Neural cell (in vitro differentiated cells): ENCODE data around the gene KBTBD13. TPM values are rescaled to one million over a fixed set of nuclear protein-coding genes. Genes with fewer than 3 reads are reported as not detected.

Source experiments
- H2AFZ ChIP-seq: fragments of 200-600, 300-800 bp; sonication (generic), shearing (Covaris generic); 2 replicates; pipeline ENCODE4 v1.6.0; 2014; ENCODE audit warnings: low read depth, mild to moderate bottlenecking, antibody characterized with exemption, low read length, moderate library complexity
- H3F3A ChIP-seq: fragments of 200-600 bp; shearing (Covaris generic); 2 replicates; pipeline ENCODE4 v1.6.1; 2016; ENCODE audit warnings: mild to moderate bottlenecking, moderate library complexity, mixed read lengths, antibody characterized with exemption, low read length; ENCODE audit not compliant: insufficient read depth, poor library complexity, severe bottlenecking
- H3K27ac ChIP-seq: fragments of 200-600, 300-800 bp; sonication (generic), shearing (Covaris generic); 2 replicates; pipeline ENCODE4 v1.5.1; 2014; ENCODE audit warnings: mild to moderate bottlenecking, low read length, moderate library complexity
- H3K27me3 ChIP-seq: fragments of 300-800, 200-600 bp; sonication (generic), shearing (Covaris generic); 2 replicates; pipeline ENCODE4 v1.6.0; 2014; ENCODE audit warnings: mild to moderate bottlenecking, low read depth, low read length, moderate library complexity; ENCODE audit not compliant: insufficient read depth
- H3K36me3 ChIP-seq: fragments of 300-800, 200-600 bp; sonication (generic), shearing (Covaris generic); 2 replicates; pipeline ENCODE4 v1.5.1; 2014; ENCODE audit warnings: mild to moderate bottlenecking, antibody characterized with exemption, low read length, moderate library complexity; ENCODE audit not compliant: insufficient read depth
- H3K4me2 ChIP-seq: fragments of 300-800, 200-600 bp; sonication (generic), shearing (Covaris generic); 2 replicates; pipeline ENCODE4 v1.6.0; 2014; ENCODE audit warnings: mild to moderate bottlenecking, low read length
- H3K4me3 ChIP-seq: fragments of 300-800, 200-600 bp; sonication (generic), shearing (Covaris generic); 2 replicates; pipeline ENCODE4 v1.5.1; 2014; ENCODE audit warnings: mild to moderate bottlenecking, low read length, moderate library complexity
- H3K79me2 ChIP-seq: fragments of 200-600 bp; shearing (Covaris generic); replicated peaks from 2 replicates; pipeline ENCODE4 v1.6.0; 2014; ENCODE audit warnings: mild to moderate bottlenecking, low read length, moderate library complexity; ENCODE audit not compliant: insufficient read depth
- H3K9ac ChIP-seq: fragments of 300-800, 200-600 bp; sonication (generic), shearing (Covaris generic); 2 replicates; pipeline ENCODE4 v1.6.1; 2016; ENCODE audit warnings: mild to moderate bottlenecking, low read length, mixed read lengths
- H3K9me2 ChIP-seq: fragments of 200-600 bp; shearing (Covaris generic); 2 replicates; pipeline ENCODE4 v1.6.1; 2016; ENCODE audit warnings: mild to moderate bottlenecking, low read length, mixed read lengths; ENCODE audit not compliant: insufficient read depth
- H3K9me3 ChIP-seq: fragments of 200-600, 300-800 bp; sonication (generic), shearing (Covaris generic); 2 replicates; pipeline ENCODE4 v1.6.1; 2016; ENCODE audit warnings: mild to moderate bottlenecking, mixed run types, low read length, moderate library complexity, mixed read lengths
- H4K20me1 ChIP-seq: fragments of 200-600 bp; shearing (Covaris generic); 2 replicates; pipeline ENCODE4 v1.6.1; 2016; ENCODE audit warnings: mild to moderate bottlenecking, mixed run types; ENCODE audit not compliant: insufficient read depth
- CTCF ChIP-seq: fragments of 450-650 bp; IDR thresholded peaks from 2 replicates; pipeline ENCODE4 v1.5.1; 2014; ENCODE audit warnings: antibody characterized with exemption, mild to moderate bottlenecking, moderate library complexity; ENCODE audit not compliant: poor library complexity, severe bottlenecking
- EP300 ChIP-seq: fragments of 450-650 bp; conservative IDR thresholded peaks from 2 replicates; pipeline ENCODE4 v1.6.1; 2014; ENCODE audit warnings: antibody characterized with exemption, mild to moderate bottlenecking, moderate library complexity; ENCODE audit not compliant: poor library complexity, severe bottlenecking
- EZH2 ChIP-seq: fragments of 200-600, 300-800 bp; shearing (Covaris generic), sonication (generic); IDR thresholded peaks from 2 replicates; pipeline ENCODE4 v1.6.1; 2014; ENCODE audit warnings: antibody characterized with exemption, low read length, borderline replicate concordance, mild to moderate bottlenecking; ENCODE audit not compliant: insufficient read depth, poor library complexity, severe bottlenecking
- MXI1 ChIP-seq: fragments of 450-650 bp; conservative IDR thresholded peaks from 2 replicates; pipeline ENCODE4 v1.6.1; 2014; ENCODE audit warnings: antibody characterized with exemption, mild to moderate bottlenecking; ENCODE audit not compliant: poor library complexity, severe bottlenecking
- POLR2AphosphoS5 ChIP-seq: IDR thresholded peaks from 2 replicates; pipeline ENCODE4 v1.6.1; 2012
- RAD21 ChIP-seq: fragments of 450-650 bp; conservative IDR thresholded peaks from 2 replicates; pipeline ENCODE4 v1.6.1; 2014; ENCODE audit warnings: antibody characterized with exemption, mild to moderate bottlenecking, moderate library complexity
- REST ChIP-seq: IDR thresholded peaks from 2 replicates; pipeline ENCODE4 v1.6.1; 2012; ENCODE audit warnings: borderline replicate concordance
- SMC3 ChIP-seq: fragments of 450-650 bp; conservative IDR thresholded peaks from 2 replicates; pipeline ENCODE4 v1.6.1; 2014; ENCODE audit warnings: antibody characterized with exemption, mild to moderate bottlenecking, moderate library complexity; ENCODE audit not compliant: poor library complexity
- TAF1 ChIP-seq: IDR thresholded peaks from 2 replicates; pipeline ENCODE4 v1.6.1; 2012; ENCODE audit warnings: low read depth
- polyA plus RNA-seq: library from polyadenylated mRNA; depleted of rRNA; stranded (reverse); fragments of >200 nt; gene quantifications from 2 replicates; pipeline ENCODE4 v1.2.3, GENCODE V29; 2014

The KBTBD13 gene
- polyA plus RNA-seq, 1 donor from 2014 or later: not detected

DNA sequence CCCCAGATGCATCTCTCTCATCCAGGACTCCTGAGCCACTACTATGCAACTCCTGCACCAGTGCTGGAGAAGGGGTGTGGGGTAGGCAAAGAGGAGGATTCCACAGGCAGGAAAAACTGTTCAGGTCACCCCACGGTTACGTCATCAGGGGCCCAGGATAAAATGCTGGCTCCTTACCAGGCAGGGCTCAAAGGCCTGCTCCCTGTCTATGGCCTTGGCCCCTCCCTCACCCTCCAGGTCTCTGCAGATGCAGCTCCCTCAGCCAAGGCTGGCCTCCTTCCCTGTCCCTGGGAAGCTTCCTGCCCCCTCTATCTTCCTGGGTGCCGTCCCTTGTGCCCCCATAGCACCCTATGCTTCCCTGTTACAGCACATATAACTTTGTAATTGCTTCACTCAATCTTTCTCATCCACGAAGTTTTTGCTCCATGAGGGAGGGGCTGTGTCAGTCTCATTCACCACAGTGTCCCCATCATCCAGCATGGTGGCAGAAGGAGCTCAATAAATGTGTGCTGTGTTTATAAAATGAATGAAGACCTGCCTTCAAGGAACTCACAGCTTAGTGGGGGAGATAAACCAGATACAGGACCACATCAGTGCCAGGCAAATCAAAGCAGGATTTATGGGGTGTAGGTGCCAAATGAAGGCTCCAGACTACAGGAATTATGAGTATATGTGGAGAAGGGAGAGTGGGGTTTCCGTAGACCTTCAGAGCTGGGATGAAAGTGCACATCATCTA, 18.6 kb downstream of the KBTBD13 start (continued):
- TF ChIP-seq CTCF: no peak

DNA sequence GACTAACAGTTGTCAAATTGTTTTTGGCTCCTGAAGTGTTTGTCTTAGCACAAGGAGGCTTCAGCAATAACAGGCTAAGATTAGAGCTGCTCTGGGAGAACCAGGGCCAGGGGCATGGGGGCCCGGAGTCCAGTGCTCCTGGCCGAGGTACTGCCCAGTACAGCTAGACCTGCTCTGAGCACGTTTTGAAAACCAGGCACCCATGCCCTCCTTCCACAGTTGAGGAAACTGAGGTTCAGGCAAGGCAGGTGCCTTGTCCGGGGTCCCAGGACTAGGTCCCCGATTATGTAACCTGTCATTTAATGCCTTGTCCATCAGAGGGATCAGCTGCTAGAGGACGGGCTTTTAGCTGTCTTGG, 19.2 kb downstream of the KBTBD13 start:
- H3K4me2 ChIP-seq: no peak overlapping the region
- no peaks in the 10 kb centered on the region for H4K20me1 ChIP-seq
- H3K4me3 ChIP-seq: no peak overlapping the region
- no peaks in the 10 kb centered on the region for H3F3A ChIP-seq
- no peak overlapping the region for H3K27ac ChIP-seq
- no peaks in the 10 kb centered on the region for H3K36me3 ChIP-seq
- no peak overlapping the region for H2AFZ ChIP-seq
- TF ChIP-seq CTCF (no peak), REST (no peak), MXI1 (no peak), TAF1 (no peak), RAD21 (no peak), SMC3 (no peak), EP300 (no peak), EZH2 (no peak), POLR2AphosphoS5 (no peak)
- H3K79me2 ChIP-seq: no peaks in the 10 kb centered on the region
- H3K27me3 ChIP-seq: no peaks in the 10 kb centered on the region
- no peaks in the 10 kb centered on the region for H3K9me2 ChIP-seq
- no peaks in the 10 kb centered on the region for H3K9me3 ChIP-seq
- H3K9ac ChIP-seq: no peak overlapping the region
